HepG2 (cell line): ENCODE results near the gene RPL41. TPM values are rescaled to one million over a fixed set of nuclear protein-coding genes. Genes with fewer than 3 reads are reported as not detected.

ENCODE experiments used
- CENPBD1 ChIP-seq: sonication (generic); formaldehyde crosslinking; IDR thresholded peaks from 2 replicates; pipeline ENCODE4 v1.8.0; 2022; ENCODE audit warnings: missing genetic modification reagents, low read depth, mild to moderate bottlenecking, borderline replicate concordance
- DRAP1 ChIP-seq: IDR thresholded peaks from 2 replicates; pipeline ENCODE4 v1.6.1; 2016; ENCODE audit warnings: missing genetic modification reagents, missing compliant biosample characterization
- ELF3 ChIP-seq: IDR thresholded peaks from 2 replicates; pipeline ENCODE4 v1.6.1; 2016; ENCODE audit warnings: missing genetic modification reagents, missing compliant biosample characterization
- FLYWCH1 ChIP-seq: sonication (generic); formaldehyde crosslinking; IDR thresholded peaks from 2 replicates; pipeline ENCODE4 v1.8.1; 2023; ENCODE audit warnings: mild to moderate bottlenecking, missing genetic modification reagents
- GFI1 ChIP-seq: sonication (generic); formaldehyde crosslinking; IDR thresholded peaks from 2 replicates; pipeline ENCODE4 v1.5.0; 2020; ENCODE audit warnings: missing genetic modification reagents, mild to moderate bottlenecking, borderline replicate concordance
- GLMP ChIP-seq: sonication (generic); formaldehyde crosslinking; IDR thresholded peaks from 2 replicates; pipeline ENCODE4 v1.9.0; 2021; ENCODE audit warnings: missing genetic modification reagents, mild to moderate bottlenecking, borderline replicate concordance
- HNRNPK ChIP-seq: fragments of 200-400 bp; formaldehyde crosslinking; IDR thresholded peaks from 2 replicates; pipeline ENCODE4 v1.6.1; 2018; ENCODE audit warnings: low read length, low read depth, moderate library complexity, mild to moderate bottlenecking; ENCODE audit not compliant: poor library complexity, severe bottlenecking
- JDP2 ChIP-seq: sonication (generic); formaldehyde crosslinking; IDR thresholded peaks from 2 replicates; pipeline ENCODE4 v1.8.1; 2022; ENCODE audit warnings: missing genetic modification reagents, borderline replicate concordance
- MBD4 ChIP-seq: IDR thresholded peaks from 2 replicates; pipeline ENCODE4 v1.6.1; 2012; ENCODE audit warnings: low read length, inconsistent platforms, borderline replicate concordance
- MED1 ChIP-seq: sonication (generic); formaldehyde crosslinking; IDR thresholded peaks from 2 replicates; pipeline ENCODE4 v1.4.0; 2020; ENCODE audit warnings: missing genetic modification reagents
- MXD3 ChIP-seq: IDR thresholded peaks from 2 replicates; pipeline ENCODE4 v1.6.1; 2016; ENCODE audit warnings: mild to moderate bottlenecking, missing biosample characterization, missing genetic modification reagents
- NAIF1 ChIP-seq: sonication (generic); formaldehyde crosslinking; IDR thresholded peaks from 2 replicates; pipeline ENCODE4 v1.5.0; 2020; ENCODE audit warnings: mild to moderate bottlenecking, missing genetic modification reagents, borderline replicate concordance
- NR1H2 ChIP-seq: sonication (generic); formaldehyde crosslinking; IDR thresholded peaks from 2 replicates; pipeline ENCODE4 v1.8.1; 2022; ENCODE audit warnings: low read depth, missing genetic modification reagents, borderline replicate concordance
- PHB2 ChIP-seq: fragments of 450-650 bp; IDR thresholded peaks from 2 replicates; pipeline ENCODE4 v1.6.1; 2018; ENCODE audit not compliant: partially characterized antibody
- RARA ChIP-seq: IDR thresholded peaks from 2 replicates; pipeline ENCODE4 v1.6.1; 2016; ENCODE audit warnings: missing genetic modification reagents, missing compliant biosample characterization
- RNF2 ChIP-seq: fragments of 450-650 bp; conservative IDR thresholded peaks from 2 replicates; pipeline ENCODE4 v1.6.1; 2016; ENCODE audit warnings: low read depth
- SMARCC2 ChIP-seq: fragments of 450-650 bp; IDR thresholded peaks from 2 replicates; pipeline ENCODE4 v1.6.1; 2017; ENCODE audit warnings: antibody characterized with exemption, mild to moderate bottlenecking
- SOX13 ChIP-seq, 3 experiments: fragments of 450-650 bp in 1 of 3; sonication (generic) in 1 of 3; formaldehyde crosslinking in 1 of 3; IDR thresholded peaks in 2 of 3; conservative IDR thresholded peaks in 1 of 3; 2 replicates each; pipeline versions ENCODE4 v1.5.0 to v1.6.1; 2016 to 2020; ENCODE audit warnings: antibody characterized with exemption in 1 of 3, mild to moderate bottlenecking in 1 of 3, missing compliant biosample characterization in 1 of 3, missing genetic modification reagents in 1 of 3, moderate library complexity in 1 of 3
- THAP11 ChIP-seq: IDR thresholded peaks from 2 replicates; pipeline ENCODE4 v1.6.1; 2016; ENCODE audit warnings: missing biosample characterization, missing genetic modification reagents
- TMF1 ChIP-seq: sonication (generic); formaldehyde crosslinking; IDR thresholded peaks from 2 replicates; pipeline ENCODE4 v1.8.1; 2022; ENCODE audit warnings: low read depth, missing genetic modification reagents
- XBP1 ChIP-seq: sonication (generic); formaldehyde crosslinking; IDR thresholded peaks from 2 replicates; pipeline ENCODE4 v1.5.0; 2020; ENCODE audit warnings: missing genetic modification reagents
- ZBTB21 ChIP-seq: sonication (generic); formaldehyde crosslinking; IDR thresholded peaks from 2 replicates; pipeline ENCODE4 v1.4.0; 2020; ENCODE audit warnings: missing genetic modification reagents
- ZNF24 ChIP-seq: fragments of 450-650 bp; IDR thresholded peaks from 2 replicates; pipeline ENCODE4 v1.6.1; 2017; ENCODE audit warnings: antibody characterized with exemption, mild to moderate bottlenecking
- ZNF260 ChIP-seq: sonication (generic); formaldehyde crosslinking; IDR thresholded peaks from 2 replicates; pipeline ENCODE4 v1.4.0; 2020; ENCODE audit warnings: missing genetic modification reagents, low read depth, mild to moderate bottlenecking, borderline replicate concordance
- ZNF451 ChIP-seq: sonication (generic); formaldehyde crosslinking; IDR thresholded peaks from 2 replicates; pipeline ENCODE4 v1.5.0; 2020; ENCODE audit warnings: mild to moderate bottlenecking, missing genetic modification reagents
- ZNF550 ChIP-seq: sonication (generic); formaldehyde crosslinking; IDR thresholded peaks from 2 replicates; pipeline ENCODE4 v1.4.0; 2020; ENCODE audit warnings: mild to moderate bottlenecking, missing genetic modification reagents, borderline replicate concordance
- ZNF7 ChIP-seq: IDR thresholded peaks from 2 replicates; pipeline ENCODE4 v1.6.1; 2016; ENCODE audit warnings: missing biosample characterization, missing genetic modification reagents
- ZNF773 ChIP-seq: sonication (generic); formaldehyde crosslinking; IDR thresholded peaks from 2 replicates; pipeline ENCODE4 v1.4.0; 2020; ENCODE audit warnings: missing genetic modification reagents, borderline replicate concordance
- polyA plus RNA-seq, 8 experiments: library from polyadenylated mRNA; depleted of rRNA in 3 of 8; stranded (reverse) in 7 of 8; unstranded in 1 of 8; fragments of >200 nt; fragmentation: Illumina TruSeq in 4 of 8; extraction: Trizol in 4 of 8; gene quantifications; 2 replicates each; pipeline versions ENCODE4 v1.2.1 to v1.2.3, GENCODE V29; 2011 to 2016; ENCODE audit warnings: low read depth in 4 of 8, missing spikeins in 1 of 8, mixed read lengths in 1 of 8; ENCODE audit not compliant: insufficient read depth in 1 of 8
- total RNA-seq, 5 experiments: library from RNA; depleted of rRNA; stranded (reverse); fragments of >200 nt; fragmentation: Illumina TruSeq; extraction: Trizol; gene quantifications; 2 replicates each; pipeline ENCODE4 v1.2.3, GENCODE V29; 2016; ENCODE audit warnings: low read depth in 1 of 5
- TF ChIP-seq, protein P1 (sequence below): sonication (generic); formaldehyde crosslinking; IDR thresholded peaks from 2 replicates; pipeline ENCODE4 v1.5.0; 2020; ENCODE audit warnings: missing genetic modification reagents

Gene RPL41
- total and polyA plus RNA-seq, 2 of the 13 experiments (the other 11 are each of a cell fraction or from before 2014, with no cell fraction given), result 4,012 to 7,670 TPM

- TF ChIP-seq ZBTB21 (CRISPR knock-in tag) (no peak), ZNF7 (CRISPR knock-in tag) (no peak), JDP2 (no peak), FLYWCH1 (no peak), MXD3 (CRISPR knock-in tag) (no peak), XBP1 (CRISPR knock-in tag) (no peak), DRAP1 (CRISPR knock-in tag) (no peak), CENPBD1 (CRISPR knock-in tag) (no peak), ZNF260 (CRISPR knock-in tag) (no peak), SMARCC2 (no peak), HNRNPK (no peak), ELF3 (CRISPR knock-in tag) (no peak; the same call in 1 of the 2 replicates), ZNF451 (CRISPR knock-in tag) (no peak), PHB2 (no peak), TMF1 (CRISPR knock-in tag) (no peak), THAP11 (CRISPR knock-in tag) (peak; percentile 59), RARA (no peak), ZNF24 (no peak), MBD4 (no peak), MED1 (no peak), NAIF1 (CRISPR knock-in tag) (no peak), GFI1 (CRISPR knock-in tag) (no peak), RNF2 (no peak), ZNF773 (no peak), NR1H2 (CRISPR knock-in tag) (no peak), SOX13 (IDR thresholded peaks at IDR 0.05) (no peak), SOX13 (CRISPR knock-in tag; conservative IDR thresholded peaks at IDR 0.05 in 1 of 2, IDR thresholded peaks at IDR 0.05 in 1 of 2) (peak in 1 of 2 experiments; percentile 73; a peak in 2 of 4 replicates), GLMP (CRISPR knock-in tag) (no peak), ZNF550 (no peak)
- TF ChIP-seq, protein P1, sequence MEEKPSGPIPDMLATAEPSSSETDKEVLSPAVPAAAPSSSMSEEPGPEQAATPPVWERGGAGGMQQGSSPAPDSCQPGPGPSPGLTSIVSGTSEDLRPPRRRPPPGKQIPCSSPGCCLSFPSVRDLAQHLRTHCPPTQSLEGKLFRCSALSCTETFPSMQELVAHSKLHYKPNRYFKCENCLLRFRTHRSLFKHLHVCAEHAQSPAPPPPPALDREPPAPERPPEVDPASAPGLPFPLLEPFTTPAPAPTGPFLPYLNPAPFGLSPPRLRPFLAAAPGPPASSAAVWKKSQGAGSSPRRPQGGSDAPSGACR (CRISPR knock-in tag), result no peak; the same call in 1 of the 2 replicates
Observed at GRCh38 chr12:56157201-56158028, 41.0 kb downstream of the RPL41 start (continued).
